T-helper 1 cell treated with Interleukin-12 subunit alpha and Interleukin-12 subunit beta and Interleukin-4 antibody, amounts not matched to agents 30 ng/mL and 1 ng/mL, for 36 hours (primary cell): Measurements from ENCODE around the gene SPINK4. TPM values are rescaled to one million over a fixed set of nuclear protein-coding genes. Genes with fewer than 3 reads are reported as not detected.

Source experiments
- intact Hi-C: fragments of 100-400 bp; cut with micrococcal nuclease; formaldehyde crosslinking; loops from one replicate; pipeline ENCODE4 v1.15.1; 2024
- total RNA-seq: library from RNA; stranded (reverse); gene quantifications from 2 replicates; pipeline ENCODE4 v1.2.3, GENCODE V29; 2022

Gene SPINK4
- total RNA-seq, 1 donor from 2014 or later: not detected

DNA sequence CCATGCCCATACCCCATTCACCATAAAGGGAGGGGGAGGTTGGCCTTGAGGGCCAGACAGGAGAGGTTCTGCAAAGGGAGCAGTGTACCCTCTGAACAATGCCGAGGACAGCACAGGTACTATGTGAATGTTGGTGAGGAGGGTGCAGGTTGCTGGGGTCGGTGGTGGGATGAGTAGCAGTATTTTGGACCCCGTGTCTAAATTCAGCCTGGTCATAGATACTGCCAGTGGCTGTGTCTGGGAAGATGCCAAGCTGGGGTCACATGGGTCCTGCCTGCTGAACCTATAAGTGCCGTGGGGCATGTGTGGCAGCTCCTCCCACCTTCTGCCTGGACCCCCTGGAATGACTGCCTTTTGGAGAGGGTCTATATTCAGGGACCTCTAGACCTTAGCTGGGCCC lies 11.4 kb upstream of the SPINK4 start:
- intact Hi-C loops: loop anchor here (5.0 kb wide), 1 partner anchor 646 kb away; no protein-coding TSS in a partner anchor

GRCh38 chr9:33229359-33230114 lies 10.4 kb upstream of the SPINK4 start:
- intact Hi-C loops: loop anchor here (5.0 kb wide), 1 partner anchor 647 kb away; no protein-coding TSS in a partner anchor

DNA sequence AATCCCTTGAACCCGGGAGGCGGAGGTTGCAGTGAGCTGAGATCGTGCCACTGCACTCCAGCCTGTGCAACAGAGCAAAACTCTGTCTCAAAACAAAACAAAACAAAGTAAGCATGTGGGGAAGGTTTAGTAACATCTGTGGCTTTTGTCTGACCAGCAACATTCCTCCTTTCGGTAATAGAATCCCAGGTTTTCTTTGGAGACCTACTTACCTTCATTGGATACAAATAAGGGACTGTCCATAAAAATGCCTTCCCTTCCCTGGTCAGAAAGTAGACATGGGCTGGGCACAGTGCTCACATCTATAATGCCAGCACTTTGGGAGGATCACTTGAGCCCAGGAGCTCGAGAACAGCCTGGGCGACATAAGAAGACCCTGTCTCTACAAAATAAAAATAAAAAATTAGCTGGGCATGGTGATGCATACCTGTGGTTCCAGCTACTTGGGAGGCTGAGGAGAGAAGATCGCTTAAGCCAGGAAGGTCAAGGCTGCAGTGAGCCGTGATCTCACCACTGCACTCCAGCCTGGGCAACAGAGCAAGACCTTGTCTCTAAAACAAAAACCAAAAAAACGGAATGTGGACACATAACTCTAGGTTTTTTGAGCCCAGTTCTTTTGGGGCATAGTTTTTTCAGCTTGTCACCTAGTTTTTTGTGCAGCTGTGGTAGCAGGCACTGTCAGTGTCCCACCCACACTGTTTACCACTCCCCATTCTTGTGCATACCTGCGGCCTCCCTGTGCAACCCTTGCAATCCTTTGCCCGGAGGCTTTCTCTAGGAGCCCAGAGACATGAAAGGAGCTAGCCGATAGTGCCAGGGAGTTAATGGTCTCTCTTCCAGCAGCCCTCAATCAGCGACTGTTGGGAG lies 9.0 kb upstream of the SPINK4 start:
- intact Hi-C loops: no loop called here

DNA sequence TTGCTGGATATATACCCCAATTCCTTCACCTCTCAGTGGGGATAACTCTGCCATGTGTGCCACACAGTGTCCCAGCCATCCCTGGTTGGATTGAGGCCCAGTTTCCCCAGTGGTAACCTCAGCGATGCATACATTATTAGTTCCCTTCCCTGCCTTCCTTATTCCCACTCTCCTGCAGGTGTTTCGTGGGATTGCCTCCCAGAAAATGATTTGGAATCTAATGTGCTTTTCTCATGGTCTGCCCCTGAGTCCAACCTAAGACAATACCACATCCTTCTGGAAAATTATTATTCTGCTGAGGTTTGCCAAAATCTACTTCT lies 8.4 kb upstream of the SPINK4 start:
- intact Hi-C loops: no loop called here

DNA sequence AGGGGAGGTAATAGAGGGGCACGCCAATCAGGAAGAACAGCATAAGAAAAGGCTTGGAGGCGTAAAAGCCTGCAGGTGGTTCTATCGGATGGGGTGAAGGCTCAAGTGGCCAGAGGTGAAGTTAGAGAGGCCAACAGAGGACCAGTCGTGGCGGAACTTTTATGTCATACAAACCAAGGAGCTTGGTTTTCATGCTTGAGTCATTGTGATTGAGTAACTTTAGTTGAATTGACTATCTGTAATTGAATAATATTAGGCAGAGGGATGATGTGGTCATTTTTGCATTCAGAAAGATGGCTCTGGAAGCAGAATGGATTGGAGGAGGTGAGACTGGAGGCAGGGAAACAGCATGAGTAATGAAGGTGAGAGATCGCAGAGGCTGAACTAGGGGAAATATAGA lies 7.2 kb upstream of the SPINK4 start:
- intact Hi-C loops: no loop called here

DNA sequence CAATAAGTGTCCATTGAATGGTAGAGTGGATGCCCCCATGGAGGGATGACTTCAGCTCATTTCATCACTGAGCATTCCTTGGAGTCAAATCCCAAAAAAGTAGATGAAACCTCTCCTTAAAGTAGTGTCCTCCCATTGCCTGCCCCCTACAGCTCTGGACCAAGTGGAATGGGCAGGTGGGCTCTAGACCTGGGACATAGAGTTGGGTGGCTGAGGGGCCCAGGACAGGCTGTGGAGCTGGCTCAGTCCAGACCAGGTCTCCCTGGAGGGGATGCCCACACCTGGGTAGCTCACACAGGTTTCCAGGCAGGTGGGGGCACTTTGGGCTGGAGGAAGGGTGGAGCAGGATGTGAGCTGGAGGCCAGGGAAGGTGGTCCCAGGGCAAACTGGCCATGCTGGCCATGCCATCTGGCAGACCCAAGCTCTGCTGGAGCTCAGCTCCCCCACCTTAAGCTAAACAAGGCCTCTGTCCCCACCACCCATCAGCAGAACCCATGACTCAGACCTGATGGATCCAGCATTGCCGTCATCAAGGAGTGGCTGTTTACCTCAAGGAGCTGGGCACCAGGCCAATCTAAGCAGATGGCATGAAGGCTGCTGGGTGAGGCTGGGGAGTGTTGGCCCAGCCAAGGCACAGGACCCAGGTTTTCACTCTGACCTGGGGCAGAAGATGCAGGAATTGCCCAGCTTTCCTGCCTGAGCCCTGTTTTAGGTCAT lies 6.2 kb upstream of the SPINK4 start:
- intact Hi-C loops: no loop called here

GRCh38 chr9:33234511-33235467 lies 5.2 kb upstream of the SPINK4 start:
- intact Hi-C loops: no loop called here

GRCh38 chr9:33236571-33236970 lies 3.4 kb upstream of the SPINK4 start:
- intact Hi-C loops: no loop called here

DNA sequence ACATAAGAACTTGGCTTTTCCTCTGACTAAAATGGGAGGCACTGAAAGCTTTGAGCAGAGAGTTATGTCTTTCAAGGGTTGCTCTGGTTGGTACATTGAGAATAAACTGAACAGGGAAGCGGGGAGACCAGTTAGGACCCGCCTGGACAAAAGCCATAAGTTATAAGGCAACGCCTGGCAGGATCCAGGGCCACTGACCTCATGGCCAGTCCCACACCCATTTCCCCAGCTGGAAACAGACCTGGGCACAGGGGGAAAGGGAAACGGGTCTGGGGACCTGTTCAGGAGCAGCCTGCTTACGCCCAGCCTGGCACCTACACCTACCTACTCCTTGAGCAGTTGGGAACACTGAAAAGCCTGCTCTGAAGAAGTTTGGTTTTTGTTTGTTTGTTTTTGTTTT lies 1.3 kb downstream of the SPINK4 start:
- intact Hi-C loops: no loop called here

- intact Hi-C loops: no loop called here
Measured at GRCh38 chr9:33242609-33243134, 2.7 kb downstream of the SPINK4 start.

DNA sequence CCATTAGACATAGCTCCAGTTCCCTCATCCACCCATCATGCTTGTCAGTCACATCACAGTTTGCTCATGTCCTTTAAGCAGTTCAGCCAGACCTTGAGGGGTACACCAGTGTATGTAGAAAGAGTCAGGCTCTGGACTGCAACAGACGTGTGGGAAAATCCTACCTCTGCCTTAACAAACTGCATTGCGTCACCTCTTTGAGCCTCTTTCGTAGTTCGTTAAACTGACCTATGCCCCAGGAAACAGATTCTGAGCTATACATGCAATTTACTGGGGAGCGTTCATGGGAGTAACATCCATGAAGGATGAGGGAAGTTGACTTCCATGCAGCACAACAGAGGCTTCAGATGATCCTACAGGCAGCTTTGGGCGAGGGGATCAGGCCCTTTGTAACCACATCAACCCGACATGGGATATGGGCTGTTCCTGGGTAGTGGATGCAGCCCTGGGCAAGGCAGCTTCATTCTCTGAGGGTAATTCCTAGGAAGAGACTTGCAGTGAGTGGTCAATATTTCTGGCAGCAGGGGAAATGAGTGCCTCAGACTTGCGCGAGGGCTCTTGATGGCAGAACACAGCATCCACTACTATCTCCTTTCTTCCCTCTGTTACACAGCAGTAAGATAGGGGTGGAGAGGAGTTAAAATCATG lies 4.3 kb downstream of the SPINK4 start:
- intact Hi-C loops: no loop called here

- intact Hi-C loops: no loop called here
Measured at GRCh38 chr9:33245341-33245740, 5.4 kb downstream of the SPINK4 start.

- intact Hi-C loops: no loop called here
Measured at GRCh38 chr9:33246269-33246860, 6.4 kb downstream of the SPINK4 start.

DNA sequence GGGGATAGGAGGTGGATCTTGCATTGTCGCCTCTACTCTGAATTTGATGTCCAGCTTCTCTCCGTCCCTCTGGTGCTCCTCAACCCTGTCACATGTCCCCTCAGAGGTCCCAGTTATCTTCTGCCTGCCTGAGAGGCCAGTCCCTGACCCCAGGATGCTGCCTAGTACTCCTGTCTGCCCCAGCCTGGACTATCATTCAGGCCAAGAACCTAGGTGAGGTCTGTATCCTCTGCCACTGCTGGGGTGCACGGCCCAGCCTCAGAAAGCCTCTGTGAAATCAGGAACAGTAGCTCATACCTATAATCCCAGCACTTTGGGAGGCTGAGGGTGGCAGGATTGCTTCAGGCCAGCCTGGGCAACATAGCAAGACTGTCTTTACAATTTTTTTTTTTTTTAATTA lies 8.6 kb downstream of the SPINK4 start:
- intact Hi-C loops: no loop called here

DNA sequence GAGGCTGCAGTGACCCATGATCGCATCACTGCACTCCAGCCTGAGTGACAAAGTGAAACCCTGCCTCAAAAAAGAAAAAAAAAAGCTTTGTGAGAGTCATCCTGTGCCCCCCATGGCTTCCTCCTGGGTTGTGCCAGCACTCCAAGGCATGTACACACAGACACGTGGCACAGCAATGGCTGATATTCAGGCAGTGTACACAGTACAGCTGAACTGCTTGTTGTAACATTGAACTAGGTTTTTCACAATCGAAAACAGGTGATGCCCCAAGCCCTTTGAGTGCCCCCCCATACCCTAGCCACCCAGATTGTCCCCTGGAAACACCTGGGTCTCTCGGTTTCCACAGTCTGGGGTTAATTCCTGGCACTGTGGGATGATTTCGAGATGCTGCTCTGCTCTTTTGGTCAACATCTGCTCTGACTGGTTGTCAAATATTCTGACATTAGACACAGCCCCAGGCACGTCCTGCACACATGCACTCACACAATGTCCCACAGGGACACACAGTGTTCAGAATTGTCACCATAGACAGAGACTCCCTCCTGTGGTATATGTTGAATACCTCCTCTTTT lies 9.2 kb downstream of the SPINK4 start:
- intact Hi-C loops: no loop called here

DNA sequence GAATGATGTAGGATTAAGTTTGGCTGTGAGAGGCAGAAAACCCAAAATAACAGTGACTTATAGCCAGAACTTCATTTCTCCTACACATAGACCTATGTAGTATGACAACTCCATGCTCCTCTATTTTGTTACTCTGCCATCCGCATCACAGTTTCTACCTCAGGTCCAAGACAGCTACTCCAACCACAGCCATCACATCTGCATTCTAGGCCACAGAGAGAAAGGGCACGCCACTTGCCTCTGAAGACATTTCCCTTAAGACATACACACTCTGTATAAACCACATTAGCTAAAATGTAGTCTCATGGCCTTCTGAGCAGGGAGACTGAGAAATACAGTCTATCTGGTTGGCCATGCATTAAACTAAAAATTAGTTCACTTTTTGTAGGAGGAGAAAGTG lies 10.0 kb downstream of the SPINK4 start:
- intact Hi-C loops: no loop called here

GRCh38 chr9:33250458-33250995 lies 10.6 kb downstream of the SPINK4 start:
- intact Hi-C loops: no loop called here

DNA sequence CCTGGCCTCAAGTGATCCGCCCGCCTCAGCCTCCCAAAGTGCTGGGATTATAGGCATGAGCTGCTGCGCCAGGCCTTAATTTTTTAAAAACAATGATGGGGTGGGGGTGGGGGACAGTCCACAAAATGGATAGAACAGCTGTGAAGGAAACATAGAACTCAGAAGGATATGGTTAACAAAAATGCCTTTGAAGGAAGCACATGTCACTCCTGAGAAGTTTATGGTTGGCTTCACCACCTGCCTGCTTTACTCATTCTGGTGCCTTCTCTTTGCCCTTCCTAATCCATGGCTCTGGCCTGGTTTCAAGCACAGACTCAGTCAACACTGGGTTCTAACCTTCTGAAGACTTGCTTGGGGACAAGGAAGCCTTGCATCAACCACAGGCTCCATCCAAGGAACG lies 14.2 kb downstream of the SPINK4 start:
- intact Hi-C loops: no loop called here

DNA sequence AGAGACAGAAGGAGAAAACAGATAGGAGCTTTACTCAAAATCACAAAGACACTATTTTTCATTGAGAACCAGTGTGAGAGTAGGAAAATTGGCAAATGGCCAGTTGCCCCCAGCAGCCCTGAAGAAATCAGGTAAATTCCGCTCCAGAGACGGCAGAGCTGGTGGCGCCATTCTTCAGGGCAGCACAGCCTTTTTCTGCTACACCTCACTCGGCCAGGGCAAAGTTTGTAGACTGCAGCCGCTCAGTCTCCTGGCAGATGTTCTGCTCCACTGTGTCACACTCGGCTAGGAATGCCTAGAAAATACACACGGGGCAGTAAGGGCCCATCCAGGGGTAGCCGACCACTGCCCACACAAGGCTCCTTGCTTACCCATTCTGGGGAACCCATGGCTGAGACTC lies 15.0 kb downstream of the SPINK4 start:
- intact Hi-C loops: no loop called here
